Colonic mucosa (tissue), 4 donors: ENCODE measurements around the gene ABHD1. TPM values are rescaled to one million over a fixed set of nuclear protein-coding genes. Genes with fewer than 3 reads are reported as not detected.
"Not testable (repeated sequence)": the region's sequence is repeated elsewhere in the genome, so short reads cannot be mapped to it uniquely, and the experiment has no call there.

Source experiments
- DNase-seq: peaks from one replicate; pipeline ENCODE4 v3.0.0-alpha.2; 2020
- H3K27ac ChIP-seq: fragments of 200-600 bp; one replicate; pipeline ENCODE4 v1.8.0; 2021
- H3K27me3 ChIP-seq: fragments of 200-600 bp; one replicate; pipeline ENCODE4 v1.8.0; 2021
- H3K36me3 ChIP-seq: fragments of 200-600 bp; one replicate; pipeline ENCODE4 v1.8.0; 2021
- H3K4me1 ChIP-seq: fragments of 200-600 bp; one replicate; pipeline ENCODE4 v1.8.0; 2021; ENCODE audit warnings: mild to moderate bottlenecking
- H3K4me3 ChIP-seq: fragments of 200-600 bp; one replicate; pipeline ENCODE4 v1.8.0; 2021
- H3K9ac ChIP-seq, 2 donors: one replicate each; pipeline ENCODE4 v1.7.0; 2013; ENCODE audit warnings: control low read depth in 2 of 2, low read depth in 2 of 2, low read length in 2 of 2
- H3K9me3 ChIP-seq: fragments of 200-600 bp; one replicate; pipeline ENCODE4 v1.8.0; 2021
- CTCF ChIP-seq: fragments of 200-600 bp; IDR thresholded peaks from one replicate; pipeline ENCODE4 v1.8.0; 2022; ENCODE audit warnings: antibody characterized with exemption, mild to moderate bottlenecking
- intact Hi-C: fragments of 100-400 bp; cut with DNase I; formaldehyde crosslinking; loops from one replicate; pipeline ENCODE4 v1.14.1; 2022
- total RNA-seq, 2 donors: library from RNA; stranded (reverse); fragmentation: NEBNext Ultra II Directional in 1 of 2; extraction: Animal tissue kit (Norgen Biotek cat#: 25700) in 1 of 2; gene quantifications; one replicate each; pipeline ENCODE4 v1.2.1, GENCODE V29; 2021
- donor health status: healthy.
- donor health status: DM: no; HTN: no; CAD: no.
- donor health status: DM: no; HTN: no; CAD: no.

Gene ABHD1
- total RNA-seq, 2 donors from 2014 or later: not detected

GRCh38 chr2:27171351-27171848 is 47.8 kb downstream of the ABHD1 start:
- H3K9me3 ChIP-seq: no peaks in the 10 kb centered on the region
- no peak for TF ChIP-seq CTCF
- no peak overlapping the region for H3K9ac ChIP-seq
- no peak overlapping the region for H3K27ac ChIP-seq
- DNase-seq: no peak
- intact Hi-C loops: no loop called here
- H3K27me3 ChIP-seq: no peaks in the 10 kb centered on the region
- no peaks in the 10 kb centered on the region for H3K4me1 ChIP-seq
- no peak overlapping the region for H3K4me3 ChIP-seq
- no peaks in the 10 kb centered on the region for H3K36me3 ChIP-seq

- Histone ChIP-seq H3K27ac (no peak overlapping the region), H3K36me3 (no peaks in the 10 kb centered on the region), H3K4me3 (no peak overlapping the region), H3K4me1 (no peaks in the 10 kb centered on the region), H3K27me3 (no peaks in the 10 kb centered on the region), H3K9me3 (no peaks in the 10 kb centered on the region), H3K9ac (no peak overlapping the region)
- intact Hi-C loops: no loop called here
- no peak for DNase-seq
- TF ChIP-seq CTCF: no peak
Observed at GRCh38 chr2:27174638-27175037, 51.0 kb downstream of the ABHD1 start.

- no peak for DNase-seq
- H3K4me1 ChIP-seq: no peaks in the 10 kb centered on the region
- H3K4me3 ChIP-seq: no peak overlapping the region
- H3K36me3 ChIP-seq: no peaks in the 10 kb centered on the region
- H3K27me3 ChIP-seq: no peaks in the 10 kb centered on the region
- H3K9ac ChIP-seq: no peak overlapping the region
- H3K27ac ChIP-seq: no peak overlapping the region
- intact Hi-C loops: no loop called here
- no peak for TF ChIP-seq CTCF
- H3K9me3 ChIP-seq: no peaks in the 10 kb centered on the region
Observed at GRCh38 chr2:27175330-27175729, 51.7 kb downstream of the ABHD1 start.

GRCh38 chr2:27175781-27176180 is 52.2 kb downstream of the ABHD1 start:
- H3K27ac ChIP-seq, intact Hi-C loops, H3K9ac ChIP-seq, H3K27me3 ChIP-seq, H3K4me3 ChIP-seq, H3K4me1 ChIP-seq, H3K9me3 ChIP-seq, H3K36me3 ChIP-seq, DNase-seq: not testable (repeated sequence)

GRCh38 chr2:27177441-27178351 is 54.1 kb downstream of the ABHD1 start:
- no peaks in the 10 kb centered on the region for H3K36me3 ChIP-seq
- no peaks in the 10 kb centered on the region for H3K27me3 ChIP-seq
- no peaks in the 10 kb centered on the region for H3K4me1 ChIP-seq
- no peak for DNase-seq
- no peak for TF ChIP-seq CTCF
- intact Hi-C loops: no loop called here
- no peak overlapping the region for H3K27ac ChIP-seq
- H3K9me3 ChIP-seq: no peaks in the 10 kb centered on the region
- no peak overlapping the region for H3K4me3 ChIP-seq
- no peak overlapping the region for H3K9ac ChIP-seq

GRCh38 chr2:27178469-27178868 is 54.9 kb downstream of the ABHD1 start:
- H3K9me3 ChIP-seq: no peaks in the 10 kb centered on the region
- no peak overlapping the region for H3K4me3 ChIP-seq
- no peaks in the 10 kb centered on the region for H3K36me3 ChIP-seq
- H3K9ac ChIP-seq: no peak overlapping the region
- no peaks in the 10 kb centered on the region for H3K27me3 ChIP-seq
- no peaks in the 10 kb centered on the region for H3K4me1 ChIP-seq
- no peak for TF ChIP-seq CTCF
- no peak for DNase-seq
- intact Hi-C loops: no loop called here
- H3K27ac ChIP-seq: no peak overlapping the region
